ENCODE data around the gene KCNQ1OT1. TPM values are rescaled to one million over a fixed set of nuclear protein-coding genes. Genes with fewer than 3 reads are reported as not detected.

Gene KCNQ1OT1
- total and polyA plus RNA-seq, 9 of the 15 experiments (the other 6 are each of a cell fraction or from before 2014, with no cell fraction given) = 0.04 to 2.3 (median 0.74) TPM

DNA sequence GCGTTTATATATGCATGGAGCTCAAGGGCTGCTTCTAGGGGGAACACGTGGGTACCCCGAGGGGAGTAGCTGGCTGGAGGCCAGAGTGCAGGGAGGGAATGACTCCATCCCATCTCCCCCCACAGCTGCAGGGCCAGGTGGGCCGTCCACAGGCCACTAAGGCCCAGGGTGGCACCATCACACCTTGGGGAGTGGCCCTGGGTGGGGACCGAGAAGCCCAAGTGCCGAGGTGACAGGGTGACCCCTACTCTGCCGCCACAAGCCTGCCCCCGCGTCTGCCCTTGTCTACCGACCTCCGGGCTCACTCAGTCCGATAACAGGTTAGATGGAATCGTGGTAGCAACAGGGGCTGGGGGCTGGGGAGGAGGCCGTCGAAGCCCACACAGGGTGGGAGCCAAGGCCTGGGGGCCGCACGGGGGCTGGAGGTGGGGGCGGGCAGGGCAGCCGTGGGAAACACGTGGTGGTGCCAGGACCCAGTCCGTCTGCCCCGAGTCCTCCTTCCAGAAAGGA is 125.7 kb downstream of the KCNQ1OT1 start:
- FAIRE-seq = no peak
- ATAC-seq = no peak
- in situ Hi-C loops (cut with MboI) = no loop called here
- Histone ChIP-seq H4K20me1 (replicated peaks; ENCODE audit: control insufficient read depth, insufficient read depth, low read length) (0 out of 2 replicates have a peak, but pooled peaks cover 4% of the 10 kb centered on the region), H2AFZ (ENCODE audit: low read depth, low read length) (no peak overlapping the region), H3K4me1 (replicated peaks in 1 of 2; ENCODE audit: control insufficient read depth in 2 of 2, insufficient read depth in 2 of 2, low read length in 2 of 2) (peaks cover 0 to 73% of the 10 kb centered on the region in 2 experiments; a peak in 2 of 5 replicates), H3K36me3 (ENCODE audit: control insufficient read depth, insufficient read depth, low read length) (no peaks in the 10 kb centered on the region), H3K27ac (ENCODE audit: extremely low read depth, low read depth, low read length) (no peak overlapping the region), H3K9me3 (replicated peaks; ENCODE audit: control insufficient read depth, insufficient read depth, low read depth, low read length) (no peaks in the 10 kb centered on the region), H3K9ac (ENCODE audit: insufficient read depth in 1 of 2, low read depth in 2 of 2, low read length in 2 of 2) (peak overlapping the region in 1 of 2 experiments; percentile 35; a peak in 1 of 4 replicates), H3K4me3 (no peak overlapping the region), H3K27me3 (ENCODE audit: control insufficient read depth in 2 of 2, insufficient read depth in 2 of 2, low read length in 2 of 2) (peaks cover 0 to 30% of the 10 kb centered on the region in 2 experiments; a peak in 3 of 5 replicates), H3K9me1 (ENCODE audit: control insufficient read depth, insufficient read depth, low read length) (no peaks in the 10 kb centered on the region), H3K79me2 (ENCODE audit: control insufficient read depth, insufficient read depth, low read length) (no peaks in the 10 kb centered on the region), H3K4me2 (ENCODE audit: insufficient read depth, low read length) (no peak overlapping the region)
- ChIA-PET CTCF (ENCODE audit: low intra/inter-chr PET ratio) (no interaction called here), POLR2A (interaction anchor here (0.6 to 0.9 kb wide), 2 partner anchors 13 to 58 kb away, joined by 3 read pairs; no protein-coding TSS in a partner anchor)
- no TSS peak for BruUV-seq (replicated peaks)
- no peak for TF ChIP-seq SMARCA5 (IDR thresholded peaks at IDR 0.05)
- peak; percentile 19; the same call in 1 of the 2 replicates for TF ChIP-seq NFIC (IDR thresholded peaks at IDR 0.05)
- WGBS (ENCODE audit: insufficient coverage, low coverage, missing lambda C conversion rate) = 27% methylated on average over 9 of the region's 22 CpGs
- intact Hi-C loops (cut with micrococcal nuclease) = no loop called here
- DNase-seq (ENCODE audit: extremely low read depth in 1 of 4, low spot score in 3 of 4) = no peak

DNA sequence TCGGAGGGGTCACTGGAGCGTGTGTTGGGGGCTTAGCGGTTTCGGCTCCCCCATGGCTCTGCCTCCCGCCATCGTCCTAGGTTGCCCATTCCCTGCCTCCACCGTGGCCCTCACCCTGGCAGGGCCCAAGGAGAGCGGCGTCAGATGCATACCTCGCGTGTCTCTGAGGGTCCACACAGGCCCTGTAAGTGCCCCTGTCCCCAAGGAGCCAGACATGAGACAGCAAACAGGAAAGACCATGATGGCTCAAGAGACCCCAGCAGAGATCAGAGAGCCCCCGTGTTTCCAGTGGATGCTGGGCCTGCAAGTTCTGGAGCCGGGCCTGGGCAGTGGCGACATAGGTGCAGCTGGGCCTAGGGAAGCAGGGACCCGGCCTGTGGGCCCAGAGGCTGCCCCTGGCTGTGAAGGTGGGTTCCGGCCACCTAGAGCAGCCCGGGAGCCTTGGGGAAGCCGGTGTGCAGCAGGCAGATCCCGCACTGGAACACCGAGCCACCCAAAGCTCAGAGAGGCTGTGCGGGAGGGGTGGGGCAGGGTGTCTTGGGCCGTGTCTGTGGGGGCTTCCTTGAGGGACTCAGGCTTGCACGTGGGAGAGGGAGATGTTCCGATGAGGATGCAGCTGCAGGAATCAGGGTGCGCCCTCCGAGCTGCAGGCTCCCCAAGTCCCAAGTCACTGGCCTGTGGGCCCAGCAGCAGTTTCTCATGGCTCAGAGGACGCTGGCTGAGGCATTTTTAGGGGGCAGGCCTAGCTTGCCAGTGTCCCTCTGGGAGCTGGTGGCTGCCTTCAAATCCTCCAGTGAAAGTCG is 126.4 kb downstream of the KCNQ1OT1 start:
- Histone ChIP-seq H3K9me1 (ENCODE audit: control insufficient read depth, insufficient read depth, low read length) (no peaks in the 10 kb centered on the region), H3K4me3 (no peak overlapping the region), H2AFZ (ENCODE audit: low read depth, low read length) (no peak overlapping the region), H3K36me3 (ENCODE audit: control insufficient read depth, insufficient read depth, low read length) (no peaks in the 10 kb centered on the region), H3K27me3 (ENCODE audit: control insufficient read depth in 2 of 2, insufficient read depth in 2 of 2, low read length in 2 of 2) (peaks cover 0 to 30% of the 10 kb centered on the region in 2 experiments; a peak in 3 of 5 replicates), H3K9me3 (replicated peaks; ENCODE audit: control insufficient read depth, insufficient read depth, low read depth, low read length) (no peaks in the 10 kb centered on the region), H3K27ac (ENCODE audit: extremely low read depth, low read depth, low read length) (no peak overlapping the region), H3K4me2 (ENCODE audit: insufficient read depth, low read length) (no peak overlapping the region), H4K20me1 (replicated peaks; ENCODE audit: control insufficient read depth, insufficient read depth, low read length) (0 out of 2 replicates have a peak, but pooled peaks cover 4% of the 10 kb centered on the region), H3K79me2 (ENCODE audit: control insufficient read depth, insufficient read depth, low read length) (no peaks in the 10 kb centered on the region), H3K9ac (ENCODE audit: insufficient read depth in 1 of 2, low read depth in 2 of 2, low read length in 2 of 2) (no peak overlapping the region), H3K4me1 (replicated peaks in 1 of 2; ENCODE audit: control insufficient read depth in 2 of 2, insufficient read depth in 2 of 2, low read length in 2 of 2) (peaks cover 0 to 68% of the 10 kb centered on the region in 2 experiments; a peak in 2 of 5 replicates)
- TF ChIP-seq HEY1 (CRISPR knock-in tag; IDR thresholded peaks at IDR 0.05; ENCODE audit: borderline replicate concordance) = no peak
- no peak for TF ChIP-seq PHF8 (IDR thresholded peaks at IDR 0.05; ENCODE audit: borderline replicate concordance, low read length)
- DNase-seq (ENCODE audit: extremely low read depth in 1 of 4, low spot score in 3 of 4) (no peak), FAIRE-seq (no peak), ATAC-seq (no peak)
- BruUV-seq (replicated peaks) = no TSS peak
- CTCF ChIA-PET (ENCODE audit: low intra/inter-chr PET ratio) = no interaction called here
- intact Hi-C loops (cut with micrococcal nuclease) = no loop called here
- in situ Hi-C loops (cut with MboI) = no loop called here
- POLR2A ChIA-PET = interaction anchor here (0.6 to 0.9 kb wide), 2 partner anchors 13 to 57 kb away, joined by 3 read pairs; no protein-coding TSS in a partner anchor
- 45% methylated on average over 16 of the region's 28 CpGs for WGBS (ENCODE audit: insufficient coverage, low coverage, missing lambda C conversion rate)
